ENCODE data around the gene AQP9.

DNA sequence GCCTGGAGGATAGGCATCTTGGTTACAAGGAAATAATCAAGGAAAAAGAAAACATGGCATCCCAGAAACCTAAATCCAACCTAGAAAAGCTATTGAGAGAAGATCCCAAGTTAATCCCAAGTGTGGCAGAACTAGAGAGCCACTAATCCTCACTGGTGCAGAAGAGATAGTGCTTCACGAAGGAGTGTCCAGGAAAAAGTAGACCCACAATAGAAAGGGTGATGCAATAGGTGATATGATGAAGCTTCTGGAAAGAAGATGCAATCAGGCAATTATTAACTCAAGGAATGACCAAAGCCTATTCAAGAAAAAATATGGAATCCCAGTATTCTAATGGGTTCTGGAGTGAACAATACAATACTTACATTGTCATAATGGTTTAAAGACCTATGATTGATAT is 95.2 kb downstream of the AQP9 start:
- TF ChIP-seq POLR2A (IDR thresholded peaks at IDR 0.05) = no peak
- TF ChIP-seq, protein P1, sequence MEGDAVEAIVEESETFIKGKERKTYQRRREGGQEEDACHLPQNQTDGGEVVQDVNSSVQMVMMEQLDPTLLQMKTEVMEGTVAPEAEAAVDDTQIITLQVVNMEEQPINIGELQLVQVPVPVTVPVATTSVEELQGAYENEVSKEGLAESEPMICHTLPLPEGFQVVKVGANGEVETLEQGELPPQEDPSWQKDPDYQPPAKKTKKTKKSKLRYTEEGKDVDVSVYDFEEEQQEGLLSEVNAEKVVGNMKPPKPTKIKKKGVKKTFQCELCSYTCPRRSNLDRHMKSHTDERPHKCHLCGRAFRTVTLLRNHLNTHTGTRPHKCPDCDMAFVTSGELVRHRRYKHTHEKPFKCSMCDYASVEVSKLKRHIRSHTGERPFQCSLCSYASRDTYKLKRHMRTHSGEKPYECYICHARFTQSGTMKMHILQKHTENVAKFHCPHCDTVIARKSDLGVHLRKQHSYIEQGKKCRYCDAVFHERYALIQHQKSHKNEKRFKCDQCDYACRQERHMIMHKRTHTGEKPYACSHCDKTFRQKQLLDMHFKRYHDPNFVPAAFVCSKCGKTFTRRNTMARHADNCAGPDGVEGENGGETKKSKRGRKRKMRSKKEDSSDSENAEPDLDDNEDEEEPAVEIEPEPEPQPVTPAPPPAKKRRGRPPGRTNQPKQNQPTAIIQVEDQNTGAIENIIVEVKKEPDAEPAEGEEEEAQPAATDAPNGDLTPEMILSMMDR (IDR thresholded peaks at IDR 0.05) = no peak

All from body of pancreas (tissue), 4 donors.